NB4 (cell line): ENCODE data around the gene AFAP1.

ENCODE experiments used
- CTCF ChIP-seq: IDR thresholded peaks from one replicate; pipeline ENCODE4 v1.5.1; 2012; ENCODE audit warnings: low read depth, low read length
- MYC ChIP-seq: IDR thresholded peaks from 2 replicates; pipeline ENCODE4 v1.6.1; 2011; ENCODE audit warnings: low read depth, low read length
- POLR2A ChIP-seq: IDR thresholded peaks from 2 replicates; pipeline ENCODE4 v1.6.1; 2011; ENCODE audit warnings: mild to moderate bottlenecking; ENCODE audit not compliant: insufficient read length; ENCODE audit errors: extremely low read depth

GRCh38 chr4:7949759-7950158 is 10.1 kb upstream of the AFAP1 start:
- TF ChIP-seq CTCF = no peak
- no peak for TF ChIP-seq POLR2A
- TF ChIP-seq MYC = no peak
